Endodermal cell (in vitro differentiated cells): ENCODE measurements around the gene VGF. TPM values are rescaled to one million over a fixed set of nuclear protein-coding genes. Genes with fewer than 3 reads are reported as not detected.

ENCODE experiments used
- DNase-seq: peaks from one replicate; pipeline ENCODE4 v3.0.0-alpha.2; 2017
- H3K27ac ChIP-seq: 2 replicates; pipeline ENCODE4 v1.5.1; 2013; ENCODE audit warnings: mild to moderate bottlenecking, low read depth, low read length, moderate library complexity
- H3K27me3 ChIP-seq: 2 replicates; pipeline ENCODE4 v1.6.1; 2013; ENCODE audit warnings: mild to moderate bottlenecking, low read length, moderate library complexity; ENCODE audit not compliant: insufficient read depth, control insufficient read depth, poor library complexity, severe bottlenecking
- H3K36me3 ChIP-seq: 2 replicates; pipeline ENCODE4 v1.7.0; 2013; ENCODE audit warnings: mild to moderate bottlenecking, low read length, moderate library complexity; ENCODE audit not compliant: control insufficient read depth, insufficient read depth
- H3K4me1 ChIP-seq: one replicate; pipeline ENCODE4 v1.7.0; 2013; ENCODE audit warnings: low read length; ENCODE audit not compliant: control insufficient read depth, insufficient read depth
- H3K4me3 ChIP-seq: 2 replicates; pipeline ENCODE4 v1.5.1; 2013; ENCODE audit warnings: mild to moderate bottlenecking, low read length, moderate library complexity
- H3K9ac ChIP-seq: 2 replicates; pipeline ENCODE4 v1.6.1; 2013; ENCODE audit warnings: mild to moderate bottlenecking, low read length, moderate library complexity; ENCODE audit not compliant: poor library complexity, severe bottlenecking; ENCODE audit errors: extremely low read depth
- H3K9me3 ChIP-seq: 2 replicates; pipeline ENCODE4 v1.6.1; 2013; ENCODE audit warnings: mild to moderate bottlenecking, low read length, moderate library complexity; ENCODE audit not compliant: control insufficient read depth
- H3K27ac Mint-ChIP-seq: 2 replicates; pipeline ENCODE4 v1.8.0; 2020; ENCODE audit warnings: mixed read lengths
- H3K27me3 Mint-ChIP-seq: 2 replicates; pipeline ENCODE4 v1.8.0; 2021; ENCODE audit warnings: mild to moderate bottlenecking, mixed read lengths; ENCODE audit not compliant: insufficient read depth
- H3K36me3 Mint-ChIP-seq: 2 replicates; pipeline ENCODE4 v1.8.0; 2020; ENCODE audit warnings: low read depth, mixed read lengths
- H3K4me1 Mint-ChIP-seq: 2 replicates; pipeline ENCODE4 v1.8.0; 2020; ENCODE audit warnings: mixed read lengths
- H3K4me3 Mint-ChIP-seq: 2 replicates; pipeline ENCODE4 v1.8.0; 2020; ENCODE audit warnings: mild to moderate bottlenecking, moderate library complexity, mixed read lengths
- H3K9me3 Mint-ChIP-seq: 2 replicates; pipeline ENCODE4 v1.8.0; 2020; ENCODE audit warnings: mild to moderate bottlenecking, mixed read lengths
- WGBS, 2 experiments: methylation state at CpG; one replicate each; pipeline versions ENCODE4 v1.1.5 to v1.1.7; 2013; ENCODE audit warnings: missing lambda C conversion rate in 2 of 2, mixed read lengths in 1 of 2; ENCODE audit not compliant: insufficient coverage in 1 of 2, insufficient read length in 1 of 2; 5-methylcytosine and 5-hydroxymethylcytosine counted together
- total RNA-seq, 2 donors: library from RNA; stranded (reverse); fragmentation: NEBNext Ultra II Directional in 1 of 2; extraction: Animal tissue kit (Norgen Biotek cat#: 25700) in 1 of 2; gene quantifications; 2 replicates in 1 of 2; 3 replicates in 1 of 2; pipeline ENCODE4 v1.2.1, GENCODE V29; 2021
- TF ChIP-seq, protein P1 (sequence below): fragments of 200-600 bp; sonication (generic); conservative IDR thresholded peaks from 2 replicates; pipeline ENCODE4 v1.5.0; 2021; ENCODE audit warnings: antibody characterized with exemption, mild to moderate bottlenecking

VGF gene
- total RNA-seq, 2 donors from 2014 or later, result 2.8 TPM; not detected in 1

DNA sequence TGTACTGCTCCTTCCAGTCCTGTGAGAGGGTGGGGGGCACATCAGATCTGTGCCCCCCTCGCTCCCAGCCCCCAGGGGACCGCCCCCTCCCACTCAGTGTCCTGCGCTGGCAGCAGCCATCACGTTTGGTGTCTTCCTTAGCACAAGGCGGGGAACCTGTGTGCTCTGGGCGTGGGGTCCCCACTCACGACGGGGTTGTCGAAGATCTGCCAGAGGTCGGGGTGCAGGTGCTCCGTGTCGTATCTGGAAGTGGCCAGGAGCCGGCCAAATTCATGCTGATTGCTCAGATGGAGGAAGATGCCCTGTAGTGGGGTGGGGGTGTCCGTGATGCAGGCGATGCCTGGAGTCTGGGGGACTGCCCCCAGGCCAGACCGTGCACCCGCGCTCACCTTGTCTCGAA, 44.8 kb upstream of the VGF start:
- DNase-seq, result no peak
- no peaks in the 10 kb centered on the region for H3K27me3 ChIP-seq
- no peak overlapping the region for H3K27ac ChIP-seq
- WGBS, 2 experiments, result 96 to 99% methylated on average over 13 to 19 of the region's 19 CpGs
- no peaks in the 10 kb centered on the region for H3K9me3 ChIP-seq
- Mint-ChIP-seq H3K9me3 (no peaks in the 10 kb centered on the region), H3K4me1 (no peaks in the 10 kb centered on the region), H3K27me3 (no peaks in the 10 kb centered on the region), H3K4me3 (no peak overlapping the region), H3K36me3 (peaks cover 31% of the 10 kb centered on the region), H3K27ac (no peak overlapping the region)
- H3K4me1 ChIP-seq, result no peaks in the 10 kb centered on the region
- no peak overlapping the region for H3K4me3 ChIP-seq
- TF ChIP-seq, protein P1, sequence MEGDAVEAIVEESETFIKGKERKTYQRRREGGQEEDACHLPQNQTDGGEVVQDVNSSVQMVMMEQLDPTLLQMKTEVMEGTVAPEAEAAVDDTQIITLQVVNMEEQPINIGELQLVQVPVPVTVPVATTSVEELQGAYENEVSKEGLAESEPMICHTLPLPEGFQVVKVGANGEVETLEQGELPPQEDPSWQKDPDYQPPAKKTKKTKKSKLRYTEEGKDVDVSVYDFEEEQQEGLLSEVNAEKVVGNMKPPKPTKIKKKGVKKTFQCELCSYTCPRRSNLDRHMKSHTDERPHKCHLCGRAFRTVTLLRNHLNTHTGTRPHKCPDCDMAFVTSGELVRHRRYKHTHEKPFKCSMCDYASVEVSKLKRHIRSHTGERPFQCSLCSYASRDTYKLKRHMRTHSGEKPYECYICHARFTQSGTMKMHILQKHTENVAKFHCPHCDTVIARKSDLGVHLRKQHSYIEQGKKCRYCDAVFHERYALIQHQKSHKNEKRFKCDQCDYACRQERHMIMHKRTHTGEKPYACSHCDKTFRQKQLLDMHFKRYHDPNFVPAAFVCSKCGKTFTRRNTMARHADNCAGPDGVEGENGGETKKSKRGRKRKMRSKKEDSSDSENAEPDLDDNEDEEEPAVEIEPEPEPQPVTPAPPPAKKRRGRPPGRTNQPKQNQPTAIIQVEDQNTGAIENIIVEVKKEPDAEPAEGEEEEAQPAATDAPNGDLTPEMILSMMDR, result no peak
- peaks cover 9% of the 10 kb centered on the region for H3K36me3 ChIP-seq
- H3K9ac ChIP-seq, result no peak overlapping the region

DNA sequence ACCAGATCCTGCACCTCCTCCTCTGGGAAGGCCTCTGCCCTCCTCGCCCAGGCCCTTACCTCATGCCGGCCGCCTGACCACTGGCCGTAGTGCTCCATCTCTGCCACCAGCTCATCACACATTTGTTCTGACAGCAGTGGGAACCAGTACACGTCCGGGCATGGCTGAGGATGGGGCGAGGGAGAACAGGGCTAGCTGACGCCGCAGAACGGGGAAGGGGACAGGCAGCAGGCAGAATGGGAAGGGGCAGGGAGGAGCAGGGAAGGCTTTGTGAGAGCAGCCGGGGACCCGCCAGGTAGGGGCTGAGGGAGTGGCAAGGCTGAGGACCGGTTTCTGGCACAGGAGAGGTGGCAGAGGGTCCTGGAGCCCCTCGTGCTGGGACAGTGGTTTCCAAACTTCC, 43.4 kb upstream of the VGF start:
- no peak overlapping the region for H3K9ac ChIP-seq
- H3K36me3 Mint-ChIP-seq, result peaks cover 20% of the 10 kb centered on the region
- H3K27ac ChIP-seq, result no peak overlapping the region
- WGBS, 2 experiments, result 92 to 96% methylated on average over 10 to 14 of the region's 14 CpGs
- no peak for DNase-seq
- peaks cover 3% of the 10 kb centered on the region for H3K27me3 Mint-ChIP-seq
- H3K4me1 ChIP-seq, result no peaks in the 10 kb centered on the region
- H3K27ac Mint-ChIP-seq, result no peak overlapping the region
- no peak overlapping the region for H3K4me3 Mint-ChIP-seq
- H3K4me3 ChIP-seq, result no peak overlapping the region
- H3K9me3 ChIP-seq, result no peaks in the 10 kb centered on the region
- TF ChIP-seq, protein P1, result no peak
- peaks cover 3% of the 10 kb centered on the region for H3K36me3 ChIP-seq
- no peaks in the 10 kb centered on the region for H3K27me3 ChIP-seq
- no peaks in the 10 kb centered on the region for H3K9me3 Mint-ChIP-seq
- H3K4me1 Mint-ChIP-seq, result no peaks in the 10 kb centered on the region

DNA sequence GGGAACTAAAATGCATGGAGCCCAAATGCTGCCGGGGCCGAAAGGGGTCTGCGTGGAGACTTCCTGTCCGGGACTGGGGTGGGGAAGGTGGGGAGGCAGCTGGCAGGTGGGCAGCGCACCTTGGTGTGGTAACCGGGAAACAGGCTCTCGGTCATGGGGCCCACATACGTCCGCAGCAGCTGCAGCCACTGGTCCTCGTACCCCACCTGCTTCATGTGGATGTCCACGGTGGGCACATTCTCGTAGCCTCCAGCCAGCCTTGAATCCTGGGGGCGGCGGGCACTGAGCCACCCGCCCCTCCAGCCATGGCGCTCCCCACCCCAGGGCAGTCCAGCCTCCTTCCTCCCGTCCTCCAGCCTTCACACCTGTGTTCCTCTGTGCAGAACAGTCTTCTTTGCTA, 42.1 kb upstream of the VGF start:
- H3K27me3 Mint-ChIP-seq, result peaks cover 15% of the 10 kb centered on the region
- no peak overlapping the region for H3K27ac ChIP-seq
- no peak overlapping the region for H3K27ac Mint-ChIP-seq
- DNase-seq, result no peak
- no peak overlapping the region for H3K4me3 Mint-ChIP-seq
- TF ChIP-seq, protein P1, result no peak
- 90 to 97% methylated on average over 13 to 17 of the region's 17 CpGs for WGBS, 2 experiments
- no peaks in the 10 kb centered on the region for H3K27me3 ChIP-seq
- H3K9me3 ChIP-seq, result no peaks in the 10 kb centered on the region
- no peak overlapping the region for H3K4me3 ChIP-seq
- no peaks in the 10 kb centered on the region for H3K4me1 ChIP-seq
- H3K9me3 Mint-ChIP-seq, result no peaks in the 10 kb centered on the region
- no peak overlapping the region for H3K9ac ChIP-seq
- H3K4me1 Mint-ChIP-seq, result no peaks in the 10 kb centered on the region
- peaks cover 3% of the 10 kb centered on the region for H3K36me3 ChIP-seq
- peaks cover 20% of the 10 kb centered on the region for H3K36me3 Mint-ChIP-seq
